ENCODE data around the gene TRAPPC6A.

DNA sequence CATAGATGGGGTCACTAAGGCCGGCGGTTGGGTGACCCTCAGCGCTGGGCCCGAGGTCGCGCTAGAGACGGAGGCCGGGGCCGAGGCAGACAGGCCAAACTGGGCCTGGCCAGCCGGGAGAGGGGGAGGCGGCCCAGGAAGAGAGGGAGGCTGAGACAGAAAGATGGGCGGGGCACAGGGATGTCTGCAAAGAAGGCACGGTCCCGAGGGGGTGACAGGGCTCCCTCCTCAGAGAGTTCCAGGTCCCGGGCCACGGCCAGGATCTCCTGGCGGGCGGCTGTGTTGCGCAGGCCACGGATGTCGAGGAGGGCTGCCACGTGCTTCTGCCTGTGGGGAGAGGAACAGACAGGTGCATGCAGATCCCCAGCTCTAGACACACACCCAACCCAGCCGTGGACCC lies 35.0 kb upstream of the TRAPPC6A start:
- TF ChIP-seq, protein P1, sequence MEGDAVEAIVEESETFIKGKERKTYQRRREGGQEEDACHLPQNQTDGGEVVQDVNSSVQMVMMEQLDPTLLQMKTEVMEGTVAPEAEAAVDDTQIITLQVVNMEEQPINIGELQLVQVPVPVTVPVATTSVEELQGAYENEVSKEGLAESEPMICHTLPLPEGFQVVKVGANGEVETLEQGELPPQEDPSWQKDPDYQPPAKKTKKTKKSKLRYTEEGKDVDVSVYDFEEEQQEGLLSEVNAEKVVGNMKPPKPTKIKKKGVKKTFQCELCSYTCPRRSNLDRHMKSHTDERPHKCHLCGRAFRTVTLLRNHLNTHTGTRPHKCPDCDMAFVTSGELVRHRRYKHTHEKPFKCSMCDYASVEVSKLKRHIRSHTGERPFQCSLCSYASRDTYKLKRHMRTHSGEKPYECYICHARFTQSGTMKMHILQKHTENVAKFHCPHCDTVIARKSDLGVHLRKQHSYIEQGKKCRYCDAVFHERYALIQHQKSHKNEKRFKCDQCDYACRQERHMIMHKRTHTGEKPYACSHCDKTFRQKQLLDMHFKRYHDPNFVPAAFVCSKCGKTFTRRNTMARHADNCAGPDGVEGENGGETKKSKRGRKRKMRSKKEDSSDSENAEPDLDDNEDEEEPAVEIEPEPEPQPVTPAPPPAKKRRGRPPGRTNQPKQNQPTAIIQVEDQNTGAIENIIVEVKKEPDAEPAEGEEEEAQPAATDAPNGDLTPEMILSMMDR (IDR thresholded peaks at IDR 0.05; ENCODE audit: low read depth, low read length, poor library complexity, severe bottlenecking): no peak
- TF ChIP-seq EZH2phosphoT487 (IDR thresholded peaks at IDR 0.05; ENCODE audit: borderline replicate concordance, low read length): no peak
